GM23248 (cell line): Measurements from ENCODE around the gene GPR176. TPM values are rescaled to one million over a fixed set of nuclear protein-coding genes. Genes with fewer than 3 reads are reported as not detected.

Source experiments
- DNase-seq: peaks from one replicate; pipeline ENCODE4 v3.0.0-alpha.2; 2015
- H2AFZ ChIP-seq: fragments of 200-600 bp; sonication (generic); 2 replicates; pipeline ENCODE4 v1.6.1; 2016; ENCODE audit warnings: antibody characterized with exemption
- H3F3A ChIP-seq: fragments of 200-600 bp; sonication (generic); 2 replicates; pipeline ENCODE4 v1.6.1; 2016; ENCODE audit warnings: mild to moderate bottlenecking, antibody characterized with exemption, mixed run types; ENCODE audit not compliant: insufficient read depth
- H3K27ac ChIP-seq: fragments of 200-600 bp; sonication (generic); 2 replicates; pipeline ENCODE4 v1.5.1; 2016; ENCODE audit warnings: mild to moderate bottlenecking
- H3K27me3 ChIP-seq: fragments of 200-600 bp; sonication (generic); replicated peaks from 2 replicates; pipeline ENCODE4 v1.6.1; 2016; ENCODE audit warnings: mild to moderate bottlenecking; ENCODE audit not compliant: insufficient read depth
- H3K36me3 ChIP-seq: fragments of 200-600 bp; sonication (generic); 2 replicates; pipeline ENCODE4 v1.6.1; 2016; ENCODE audit warnings: low read depth, mild to moderate bottlenecking
- H3K4me1 ChIP-seq: fragments of 200-600 bp; sonication (generic); 2 replicates; pipeline ENCODE4 v1.6.1; 2016; ENCODE audit warnings: mild to moderate bottlenecking; ENCODE audit not compliant: insufficient read depth
- H3K4me2 ChIP-seq: fragments of 200-600 bp; sonication (generic); one replicate; pipeline ENCODE4 v1.6.1; 2016; ENCODE audit warnings: mild to moderate bottlenecking; ENCODE audit not compliant: unreplicated experiment
- H3K4me3 ChIP-seq: fragments of 200-600 bp; sonication (generic); 2 replicates; pipeline ENCODE4 v1.5.1; 2016; ENCODE audit warnings: mild to moderate bottlenecking
- H3K79me2 ChIP-seq: fragments of 200-600 bp; sonication (generic); 2 replicates; pipeline ENCODE4 v1.6.1; 2016; ENCODE audit warnings: mild to moderate bottlenecking; ENCODE audit not compliant: insufficient read depth
- H3K9ac ChIP-seq: fragments of 200-600 bp; sonication (generic); 2 replicates; pipeline ENCODE4 v1.6.1; 2016; ENCODE audit warnings: mild to moderate bottlenecking
- H3K9me2 ChIP-seq: fragments of 200-600 bp; sonication (generic); 2 replicates; pipeline ENCODE4 v1.6.1; 2016; ENCODE audit warnings: mixed run types, mild to moderate bottlenecking, moderate library complexity; ENCODE audit not compliant: insufficient read depth
- H3K9me3 ChIP-seq: fragments of 200-600 bp; sonication (generic); one replicate; pipeline ENCODE4 v1.6.1; 2017; ENCODE audit warnings: low read depth
- H4K20me1 ChIP-seq: fragments of 200-600 bp; sonication (generic); 2 replicates; pipeline ENCODE4 v1.6.0; 2016; ENCODE audit not compliant: insufficient read depth
- EZH2 ChIP-seq: fragments of 200-600 bp; sonication (generic); IDR thresholded peaks from 2 replicates; pipeline ENCODE4 v1.6.1; 2018; ENCODE audit warnings: antibody characterized with exemption, mild to moderate bottlenecking; ENCODE audit not compliant: insufficient read depth, poor library complexity, severe bottlenecking
- EZH2phosphoT487 ChIP-seq: fragments of 200-600 bp; sonication (generic); IDR thresholded peaks from 2 replicates; pipeline ENCODE4 v1.6.1; 2018; ENCODE audit warnings: antibody characterized with exemption, moderate library complexity, mild to moderate bottlenecking, low read depth; ENCODE audit not compliant: insufficient read depth
- WGBS, 2 experiments: methylation state at CpG; one replicate each; pipeline ENCODE4 v1.1.6; 2015 to 2017; ENCODE audit warnings: low lambda C conversion rate in 2 of 2, low coverage in 1 of 2; ENCODE audit errors: missing lambda C conversion rate in 2 of 2; 5-methylcytosine and 5-hydroxymethylcytosine counted together
- in situ Hi-C: fragments of 300-500 bp; cut with MboI; formaldehyde crosslinking; loops from 2 replicates; pipeline ENCODE4 v1.15.0; 2020
- polyA plus RNA-seq: library from polyadenylated mRNA; unstranded; fragments of >200 nt; fragmentation: Nextera tagmentation; extraction: Ambion mirVana; gene quantifications from 2 replicates; pipeline ENCODE4 v1.2.1, GENCODE V29; 2016
- total RNA-seq: library from RNA; depleted of rRNA; stranded (reverse); fragments of >200 nt; shearing (Covaris generic); gene quantifications from 2 replicates; pipeline ENCODE4 v1.2.3, GENCODE V29; 2014

GPR176 gene
- total and polyA plus RNA-seq, 2 experiments from 2014 or later: 161 to 254 TPM

DNA sequence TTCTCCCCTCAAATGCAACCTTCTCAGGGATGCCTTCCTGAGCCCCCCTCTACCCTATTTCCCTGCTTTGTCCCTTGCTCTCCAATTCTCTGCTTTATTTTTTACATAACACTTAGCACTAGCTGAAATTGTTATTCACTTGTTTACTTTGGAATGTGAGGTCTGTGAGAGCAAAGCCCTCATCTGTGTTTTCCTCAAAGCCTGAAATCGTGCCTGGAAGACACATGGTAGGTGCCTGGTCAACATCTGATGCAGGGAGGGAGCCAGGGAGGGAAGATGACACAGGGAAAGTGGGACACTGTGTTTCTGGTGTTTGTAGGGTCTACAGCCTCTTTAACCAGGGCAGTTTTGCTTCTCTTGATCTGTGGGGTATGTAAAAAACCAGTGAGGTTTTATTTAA, 37.4 kb upstream of the GPR176 start:
- DNase-seq: no peak
- H3K36me3 ChIP-seq: peaks cover 74% of the 10 kb centered on the region

DNA sequence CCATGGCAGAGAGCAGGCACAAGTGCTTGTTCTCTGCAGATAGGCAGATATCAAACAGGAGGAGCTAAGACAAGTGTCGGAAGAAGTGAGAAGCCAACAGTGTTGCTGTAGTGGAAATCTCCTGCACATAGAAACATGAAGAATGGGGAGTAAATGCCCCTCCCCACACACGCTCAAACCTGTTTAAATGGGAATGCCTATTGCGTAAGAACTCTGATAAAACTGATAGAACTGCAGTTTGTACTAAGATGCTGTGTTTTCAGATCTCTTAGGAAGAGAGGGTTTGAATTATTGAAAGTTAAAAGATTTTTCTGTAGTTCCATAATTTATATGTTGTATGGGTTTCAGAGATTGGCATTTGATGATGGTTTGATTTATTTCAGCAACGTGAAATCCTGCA, 33.5 kb upstream of the GPR176 start:
- H3K27ac ChIP-seq: no peak overlapping the region
- no peak overlapping the region for H2AFZ ChIP-seq
- H3K9ac ChIP-seq: no peak overlapping the region
- no peaks in the 10 kb centered on the region for H3F3A ChIP-seq
- no peaks in the 10 kb centered on the region for H3K27me3 ChIP-seq
- no peak overlapping the region for H3K4me2 ChIP-seq
- in situ Hi-C loops: no loop called here
- no peaks in the 10 kb centered on the region for H3K4me1 ChIP-seq
- H3K4me3 ChIP-seq: no peak overlapping the region
- no peaks in the 10 kb centered on the region for H3K9me2 ChIP-seq
- peaks cover 58% of the 10 kb centered on the region for H3K36me3 ChIP-seq
- H4K20me1 ChIP-seq: no peaks in the 10 kb centered on the region
- H3K9me3 ChIP-seq: no peaks in the 10 kb centered on the region
- no peak for DNase-seq
- TF ChIP-seq EZH2phosphoT487: no peak
- TF ChIP-seq EZH2: no peak
- no peaks in the 10 kb centered on the region for H3K79me2 ChIP-seq
- WGBS, 2 experiments: 81 to 82% methylated on average over 4 of the region's 4 CpGs

More for the DNA sequence above, 37.4 kb upstream of the GPR176 start:
- Histone ChIP-seq H3K9me2 (no peaks in the 10 kb centered on the region), H3K79me2 (no peaks in the 10 kb centered on the region), H3K9ac (no peak overlapping the region), H3K27me3 (no peaks in the 10 kb centered on the region), H3K4me2 (no peak overlapping the region), H3K4me1 (no peaks in the 10 kb centered on the region), H3K27ac (no peak overlapping the region), H3K9me3 (no peaks in the 10 kb centered on the region), H3K4me3 (no peak overlapping the region), H2AFZ (no peak overlapping the region), H3F3A (peaks cover 7% of the 10 kb centered on the region; the same call in 1 of the 2 replicates), H4K20me1 (peaks cover 3% of the 10 kb centered on the region; the same call in 1 of the 2 replicates)
- WGBS, 2 experiments: 9 to 28% methylated on average over 1 of the region's 1 CpG
- in situ Hi-C loops: no loop called here
- no peak for TF ChIP-seq EZH2phosphoT487
- no peak for TF ChIP-seq EZH2

DNA sequence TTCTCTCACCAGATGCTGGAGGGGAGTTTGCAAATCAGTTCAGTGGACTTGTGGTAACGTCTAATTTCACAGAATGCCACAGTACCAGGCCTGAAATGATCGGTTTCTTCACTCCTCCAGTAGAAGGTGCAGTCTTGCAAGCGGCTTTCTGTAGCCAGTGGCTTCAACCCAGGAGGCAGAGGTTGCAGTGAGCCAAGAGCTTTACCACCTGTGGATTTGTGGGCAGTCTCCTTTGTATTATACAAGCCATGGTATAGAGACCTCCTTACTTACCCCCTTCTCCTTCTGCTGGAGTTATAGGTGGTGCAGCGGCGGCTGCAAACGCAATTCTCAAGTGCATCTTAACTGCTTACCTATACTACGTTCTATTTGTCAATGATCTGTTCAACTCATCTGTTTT, 31.5 kb upstream of the GPR176 start:
- Histone ChIP-seq H3F3A (0 out of 2 replicates have a peak, but pooled peaks cover 6% of the 10 kb centered on the region), H3K36me3 (peaks cover 54% of the 10 kb centered on the region), H3K4me2 (no peak overlapping the region)

DNA sequence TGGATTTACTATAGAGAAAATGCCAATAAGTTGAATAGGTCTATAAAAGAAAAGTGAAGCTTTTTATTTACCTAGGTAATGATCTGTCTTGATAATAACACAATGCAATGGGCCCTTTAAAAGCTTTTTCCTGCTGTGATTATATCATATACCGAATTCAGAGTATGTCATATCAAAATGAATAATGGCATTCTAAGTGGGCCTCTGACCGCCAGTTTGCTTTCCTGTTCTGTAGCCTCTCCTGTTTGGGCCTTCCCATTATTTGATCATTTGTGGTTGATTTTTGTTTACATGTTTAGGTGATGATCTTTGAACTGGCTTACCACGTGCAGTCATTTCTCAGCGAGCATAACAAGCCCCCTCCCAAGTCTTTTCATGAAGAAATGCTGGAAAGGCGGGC, 28.8 kb upstream of the GPR176 start:
- Histone ChIP-seq H4K20me1 (no peaks in the 10 kb centered on the region), H3K27me3 (no peaks in the 10 kb centered on the region), H3K4me1 (peaks cover 17% of the 10 kb centered on the region), H3K9ac (no peak overlapping the region), H3F3A (0 out of 2 replicates have a peak, but pooled peaks cover 12% of the 10 kb centered on the region), H3K36me3 (peaks cover 52% of the 10 kb centered on the region), H2AFZ (no peak overlapping the region), H3K9me2 (no peaks in the 10 kb centered on the region), H3K27ac (no peak overlapping the region), H3K9me3 (no peaks in the 10 kb centered on the region), H3K79me2 (no peaks in the 10 kb centered on the region), H3K4me3 (no peak overlapping the region), H3K4me2 (no peak overlapping the region)
- 89 to 90% methylated on average over 5 of the region's 5 CpGs for WGBS, 2 experiments
- no peak for DNase-seq
- no peak for TF ChIP-seq EZH2
- no peak for TF ChIP-seq EZH2phosphoT487
- in situ Hi-C loops: no loop called here

More for the DNA sequence above, 31.5 kb upstream of the GPR176 start:
- no peak for TF ChIP-seq EZH2phosphoT487
- Histone ChIP-seq H3K27ac (no peak overlapping the region), H3K4me3 (no peak overlapping the region), H3K9me2 (no peaks in the 10 kb centered on the region), H3K4me1 (peaks cover 9% of the 10 kb centered on the region), H2AFZ (no peak overlapping the region), H3K79me2 (no peaks in the 10 kb centered on the region), H3K27me3 (no peaks in the 10 kb centered on the region), H3K9me3 (no peaks in the 10 kb centered on the region), H3K9ac (no peak overlapping the region), H4K20me1 (no peaks in the 10 kb centered on the region)
- DNase-seq: no peak
- 92 to 95% methylated on average over 7 of the region's 7 CpGs for WGBS, 2 experiments
- in situ Hi-C loops: no loop called here
